HG03521 (cell line): ENCODE measurements around the gene RTN4IP1.
"Not testable (repeated sequence)": the region's sequence is repeated elsewhere in the genome, so short reads cannot be mapped to it uniquely, and the experiment has no call there.

Experiments used
- ATAC-seq: cut with Tn5 transposase; IDR thresholded peaks from one replicate; pipeline ENCODE4 v1.9.1; 2021; ENCODE audit warnings: mild to moderate bottlenecking, moderate library complexity; ENCODE audit not compliant: unreplicated experiment

The RTN4IP1 gene

GRCh38 chr6:106628658-106629102, 618 bp downstream of the RTN4IP1 start:
- ATAC-seq = peak; percentile 1

DNA sequence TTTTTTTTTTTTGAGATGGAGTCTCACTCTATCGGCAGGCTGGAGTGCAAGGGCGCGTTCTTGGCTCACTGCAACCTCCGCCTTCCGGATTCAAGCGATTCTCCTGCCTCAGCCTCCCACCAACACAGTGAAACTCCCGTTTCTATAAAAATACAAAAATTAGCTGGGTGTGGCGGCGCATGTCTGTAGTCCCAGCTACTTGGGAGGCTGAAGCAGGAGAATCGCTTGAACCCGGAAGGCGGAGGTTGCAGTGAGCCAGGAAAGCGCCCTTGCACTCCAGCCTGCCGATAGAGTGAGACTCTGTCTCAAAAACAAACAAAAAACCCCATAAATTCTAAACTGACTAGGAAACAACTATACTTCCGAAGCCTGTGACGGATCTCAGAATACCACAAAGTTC, 1.5 kb downstream of the RTN4IP1 start:
- ATAC-seq = not testable (repeated sequence)

- no peak for ATAC-seq
These were observed 2.8 kb downstream of the RTN4IP1 start for GRCh38 chr6:106626485-106626884.

GRCh38 chr6:106623039-106623438, 6.3 kb downstream of the RTN4IP1 start:
- ATAC-seq = no peak

- ATAC-seq = no peak
These were observed 6.9 kb downstream of the RTN4IP1 start for GRCh38 chr6:106622412-106622811.

DNA sequence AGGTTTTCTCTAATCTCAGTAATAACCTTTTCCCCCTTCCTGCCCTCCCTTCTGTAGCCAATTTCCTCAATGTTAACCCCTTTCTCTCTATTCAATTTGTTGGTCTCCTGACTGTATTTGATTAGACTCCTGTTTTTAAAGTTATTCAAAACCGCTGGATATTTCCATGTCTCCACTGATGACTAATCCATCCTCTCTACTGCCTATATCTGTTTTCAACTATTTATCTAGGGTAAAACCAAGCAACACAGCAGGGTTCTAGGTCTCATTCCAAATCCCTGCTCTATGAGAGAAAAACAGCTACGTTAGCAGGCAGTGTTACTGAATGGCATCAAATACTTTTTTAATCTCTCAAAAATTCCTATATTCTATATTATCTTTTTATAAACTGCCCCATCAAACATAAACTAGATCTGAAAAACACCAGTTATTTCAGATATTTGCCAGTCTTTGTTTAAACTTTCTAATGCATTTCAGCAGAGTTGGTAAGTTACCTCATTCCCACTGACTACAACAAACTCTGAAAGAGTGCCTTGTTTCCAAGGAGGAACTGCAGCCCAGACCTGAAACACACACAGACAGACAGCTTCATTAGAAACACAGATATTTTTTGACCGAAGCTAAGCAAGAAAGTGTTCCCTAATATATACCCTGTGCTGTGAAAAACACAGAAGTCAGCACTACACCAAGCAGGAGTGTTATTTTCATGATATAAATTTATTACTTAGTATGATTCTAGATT, 8.2 kb downstream of the RTN4IP1 start:
- ATAC-seq = no peak

DNA sequence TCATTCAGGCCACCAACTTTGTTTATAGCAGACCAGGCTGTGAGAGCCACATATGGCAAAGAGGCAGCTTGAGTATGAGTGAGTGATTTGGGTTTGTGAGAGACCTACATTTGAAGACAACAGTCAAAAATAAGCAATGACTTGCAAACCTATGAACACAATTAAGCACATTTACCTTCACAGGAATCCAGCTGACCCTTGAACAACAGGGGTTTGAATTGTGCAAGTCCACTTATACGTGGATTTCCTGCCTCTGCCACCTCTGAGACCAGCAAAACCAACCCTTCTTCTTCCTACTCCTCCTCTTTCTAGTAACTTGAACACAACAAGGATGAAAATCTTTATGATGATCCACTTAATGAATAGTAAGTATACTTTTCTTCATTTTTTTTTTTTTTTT, 10.1 kb downstream of the RTN4IP1 start:
- ATAC-seq = no peak

- ATAC-seq = no peak
These were observed 11.0 kb downstream of the RTN4IP1 start for GRCh38 chr6:106618324-106618723.

DNA sequence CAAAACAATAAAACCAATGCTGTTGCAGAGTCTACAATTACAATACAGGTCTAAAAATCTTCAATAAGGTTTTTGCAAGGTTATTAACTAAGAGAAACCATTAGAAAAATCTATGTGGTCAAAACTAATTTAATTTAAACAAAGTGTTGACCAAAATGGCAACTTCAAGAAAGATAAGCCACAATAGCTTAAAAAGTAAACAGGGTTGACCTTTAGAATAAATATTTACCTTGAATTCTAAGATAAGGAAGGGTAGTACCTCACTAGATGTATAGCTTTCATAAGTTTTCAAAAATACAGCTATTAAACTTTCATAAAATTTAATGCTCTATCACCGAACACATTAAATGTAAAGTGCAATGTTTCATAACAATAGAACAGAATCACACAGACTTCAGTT, 11.4 kb downstream of the RTN4IP1 start:
- no peak for ATAC-seq

DNA sequence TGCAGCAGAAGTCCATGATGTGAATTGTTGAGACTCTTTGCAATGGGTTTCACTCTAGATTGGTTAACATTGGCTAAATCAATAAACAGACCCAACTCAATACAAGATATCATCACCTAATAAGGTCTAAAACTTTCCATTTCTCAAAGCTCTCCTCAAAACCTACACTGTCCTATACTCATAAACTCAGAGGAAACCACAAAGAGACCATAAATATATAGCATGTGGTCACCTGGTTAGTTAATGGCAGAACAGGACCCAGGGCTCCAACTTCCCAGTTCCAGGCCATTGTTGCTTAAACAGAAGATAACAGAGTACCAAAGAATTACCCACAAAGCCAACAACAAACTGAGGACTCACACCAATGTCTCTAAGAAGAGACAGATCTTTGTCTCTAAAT, 12.0 kb downstream of the RTN4IP1 start:
- ATAC-seq = no peak

DNA sequence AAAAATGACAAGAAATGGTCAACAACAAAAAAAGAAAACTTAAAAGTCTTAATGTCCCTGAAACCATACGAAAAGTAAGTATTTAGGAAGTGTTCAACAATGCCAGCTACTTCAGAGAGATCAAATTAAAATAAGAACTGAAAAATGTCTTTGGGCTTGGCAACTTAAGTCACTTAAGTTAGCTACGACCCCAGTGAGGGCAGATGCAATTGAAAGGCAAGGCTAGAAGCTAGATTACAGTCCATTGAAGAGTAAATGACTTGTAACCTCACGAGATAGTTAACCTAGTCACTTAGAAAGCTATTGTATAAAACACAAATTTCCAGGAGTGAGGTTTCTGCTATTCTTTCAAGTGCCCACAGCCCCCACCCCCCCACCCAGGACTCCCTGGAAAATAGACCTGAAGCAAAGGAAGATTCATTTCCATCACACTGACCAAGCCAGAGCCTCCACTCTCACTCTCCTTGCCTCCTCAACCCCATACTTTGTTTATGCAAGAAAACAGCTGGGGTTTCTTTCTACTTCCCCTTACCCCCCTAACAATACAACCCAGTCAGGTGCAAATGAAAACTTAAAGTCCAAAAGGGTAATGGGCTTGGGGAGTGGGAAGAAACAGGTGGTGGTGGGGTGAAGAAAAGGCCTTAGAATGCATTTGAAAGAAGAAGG, 14.6 kb downstream of the RTN4IP1 start:
- no peak for ATAC-seq

- ATAC-seq = no peak
These were observed 15.1 kb downstream of the RTN4IP1 start for GRCh38 chr6:106614166-106614565.

- ATAC-seq = no peak
These were observed 15.7 kb downstream of the RTN4IP1 start for GRCh38 chr6:106613590-106613989.

DNA sequence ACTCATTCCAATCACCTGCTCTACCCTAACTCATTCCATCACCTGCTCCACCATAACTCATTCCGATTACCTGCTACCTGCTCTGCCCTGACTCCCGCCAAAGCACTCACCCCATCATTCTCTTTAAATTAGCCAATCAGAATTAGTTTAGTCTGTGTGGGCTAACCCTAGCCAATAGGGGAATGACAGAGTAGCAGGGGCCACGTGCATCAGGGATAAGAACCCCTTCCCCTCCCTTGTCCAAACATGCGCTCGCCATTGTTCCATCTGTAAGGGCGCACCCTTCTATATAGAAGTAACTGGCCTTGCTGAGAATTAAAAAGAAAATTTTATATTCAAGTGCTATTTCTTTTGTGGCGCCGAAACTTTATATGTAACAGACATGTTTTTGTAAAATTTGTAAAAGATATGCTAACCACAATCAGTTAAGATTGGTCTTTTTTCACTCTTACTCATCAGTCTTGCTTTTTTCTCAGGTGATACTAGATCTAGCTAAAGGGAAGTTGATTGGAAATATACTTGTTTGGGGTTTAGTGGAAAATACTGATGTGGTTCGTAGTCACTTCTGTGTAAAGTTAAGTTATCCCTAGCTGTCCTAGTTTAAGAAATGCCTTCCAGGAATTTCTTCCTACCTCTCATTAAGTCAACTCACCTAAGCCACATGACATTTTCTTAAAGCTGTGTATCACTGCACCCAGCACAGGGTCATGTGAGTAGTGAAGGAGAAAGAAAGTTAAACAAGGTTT, 16.5 kb downstream of the RTN4IP1 start:
- no peak for ATAC-seq

- no peak for ATAC-seq
These were observed 18.3 kb downstream of the RTN4IP1 start for GRCh38 chr6:106611030-106611429.

GRCh38 chr6:106609699-106610098, 19.6 kb downstream of the RTN4IP1 start:
- no peak for ATAC-seq

DNA sequence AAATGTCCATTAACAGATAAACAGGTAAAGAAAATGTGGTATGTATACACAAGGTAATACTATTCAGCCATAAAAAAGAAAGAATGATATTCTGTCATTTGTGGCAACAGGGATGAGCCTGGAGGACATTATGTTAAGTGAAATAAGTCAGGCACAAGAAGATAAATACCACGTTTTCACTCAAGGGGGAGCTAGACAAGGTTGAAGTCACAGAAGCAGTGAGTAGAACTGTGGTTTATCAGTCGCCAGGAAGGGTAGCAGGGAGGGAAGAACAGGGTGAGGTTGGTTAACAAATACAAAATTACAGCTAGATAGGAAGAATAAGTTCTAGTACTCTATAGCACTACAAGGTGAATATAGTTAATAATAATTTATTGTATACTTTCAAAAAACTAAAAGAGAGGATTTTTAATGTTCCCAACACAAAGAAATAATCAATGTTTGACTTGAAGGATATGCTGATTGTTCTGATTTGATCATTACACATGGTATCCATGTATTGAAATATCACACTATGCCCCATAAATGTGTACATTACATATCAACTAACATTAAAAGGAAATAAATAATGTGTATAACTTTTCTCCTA, 21.1 kb downstream of the RTN4IP1 start:
- ATAC-seq = no peak

GRCh38 chr6:106600329-106600728, 29.0 kb downstream of the RTN4IP1 start:
- no peak for ATAC-seq

GRCh38 chr6:106599440-106599839, 29.9 kb downstream of the RTN4IP1 start:
- no peak for ATAC-seq

DNA sequence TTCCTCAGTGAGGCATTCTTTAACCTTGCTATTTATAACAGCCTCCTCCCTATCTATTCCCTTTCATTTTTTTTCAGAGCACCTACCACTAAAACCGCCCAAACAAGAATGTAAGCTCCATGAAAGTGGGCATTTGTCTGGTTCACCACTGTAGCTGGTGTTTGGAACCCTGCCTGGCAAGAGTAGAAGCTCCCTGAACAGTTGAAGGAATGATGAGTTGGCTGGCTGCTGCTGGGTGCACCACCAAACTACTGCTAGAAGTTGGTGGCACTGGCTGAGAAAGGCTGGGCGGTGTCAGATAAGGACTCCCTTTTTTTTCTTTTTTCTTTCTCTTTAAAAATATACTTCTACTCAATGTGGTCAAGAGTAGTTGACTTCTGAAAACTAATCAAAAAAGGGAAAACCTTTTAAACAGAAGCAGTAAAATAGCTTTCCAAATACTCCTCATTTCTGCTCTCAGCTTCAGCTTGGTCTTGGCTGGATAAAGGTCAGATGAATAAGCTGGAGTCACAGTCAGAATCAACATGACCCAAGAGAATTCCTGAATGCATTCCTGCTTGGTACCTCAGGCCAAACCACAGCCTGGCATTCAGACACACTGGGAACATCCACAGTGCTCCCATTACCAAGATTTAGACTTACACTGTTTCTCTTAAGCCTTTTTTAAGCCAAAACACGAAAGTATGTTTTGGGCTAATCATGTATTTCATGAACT, 38.0 kb downstream of the RTN4IP1 start:
- no peak for ATAC-seq

- not testable (repeated sequence) for ATAC-seq
These were observed 40.4 kb downstream of the RTN4IP1 start for GRCh38 chr6:106588937-106589336.
